Thoracic aorta (tissue), 2 donors: ENCODE measurements around the gene GPR3. TPM values are rescaled to one million over a fixed set of nuclear protein-coding genes. Genes with fewer than 3 reads are reported as not detected.

Experiments used
- ATAC-seq: fragments of 150-250 bp; one replicate; pipeline ENCODE4 v1.8.0; 2017; ENCODE audit warnings: low read depth; ENCODE audit not compliant: insufficient number of reproducible peaks, low FRiP score
- DNase-seq: peaks from one replicate; pipeline ENCODE4 v3.0.0-alpha.2; 2020; ENCODE audit warnings: low spot score
- H3K27ac ChIP-seq, 2 donors: fragments of 200-600 bp; sonication (generic); 1 replicate in 1 of 2; 2 replicates in 1 of 2; pipeline ENCODE4 v1.5.1; 2016; ENCODE audit warnings: mild to moderate bottlenecking in 2 of 2, moderate library complexity in 2 of 2
- H3K27me3 ChIP-seq: fragments of 200-600 bp; sonication (generic); replicated peaks from 2 replicates; pipeline ENCODE4 v1.6.0; 2016; ENCODE audit warnings: mild to moderate bottlenecking; ENCODE audit not compliant: insufficient read depth
- H3K36me3 ChIP-seq: fragments of 200-600 bp; sonication (generic); one replicate; pipeline ENCODE4 v1.5.1; 2016
- H3K4me1 ChIP-seq, 2 donors: fragments of 200-600 bp; sonication (generic); 1 replicate in 1 of 2; 2 replicates in 1 of 2; pipeline versions ENCODE4 v1.5.1 to v1.6.0; 2016; ENCODE audit warnings: low read depth in 2 of 2, mild to moderate bottlenecking in 1 of 2; ENCODE audit not compliant: control insufficient read depth in 1 of 2
- H3K4me3 ChIP-seq: fragments of 200-600 bp; sonication (generic); 2 replicates; pipeline ENCODE4 v1.5.1; 2016; ENCODE audit warnings: mild to moderate bottlenecking
- H3K9me3 ChIP-seq: fragments of 200-600 bp; sonication (generic); 2 replicates; pipeline ENCODE4 v1.5.1; 2016
- total RNA-seq, 2 donors: library from RNA; depleted of rRNA; stranded (reverse); fragments of >200 nt; gene quantifications; one replicate each; pipeline versions ENCODE4 v1.1.0 to v1.2.3, GENCODE V29; 2016
- TF ChIP-seq, protein P1 (sequence below): fragments of 200-600 bp; sonication (generic); IDR thresholded peaks from one replicate; pipeline ENCODE4 v1.5.1; 2019; ENCODE audit warnings: antibody characterized with exemption

The GPR3 gene
- total RNA-seq, 2 donors from 2014 or later = not detected

DNA sequence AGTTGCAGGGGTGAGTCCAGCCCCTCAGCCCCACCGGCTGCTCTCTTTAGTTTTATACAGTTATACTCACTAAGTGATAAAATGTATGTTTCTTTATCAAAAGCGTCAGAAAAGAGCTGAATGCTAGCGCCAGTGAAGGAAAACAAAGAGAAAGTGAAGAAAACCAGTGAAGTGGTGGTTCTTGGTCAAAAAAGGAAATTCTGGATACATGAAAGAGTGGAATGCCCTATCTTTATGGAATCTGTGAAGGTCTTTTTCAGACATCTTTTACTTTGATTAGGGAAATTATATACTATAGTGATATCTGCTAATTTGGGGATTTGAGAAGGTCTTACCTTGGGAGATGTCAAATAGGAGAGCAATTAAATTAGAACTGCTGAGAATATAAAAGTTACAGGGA, 41.3 kb downstream of the GPR3 start:
- Histone ChIP-seq H3K27ac (peak overlapping the region; percentile 52 to 80), H3K27me3 (no peaks in the 10 kb centered on the region), H3K9me3 (no peaks in the 10 kb centered on the region), H3K36me3 (no peaks in the 10 kb centered on the region), H3K4me1 (peaks cover 82 to 93% of the 10 kb centered on the region in 2 donors), H3K4me3 (no peak overlapping the region)
- ATAC-seq = no peak
- TF ChIP-seq, protein P1, sequence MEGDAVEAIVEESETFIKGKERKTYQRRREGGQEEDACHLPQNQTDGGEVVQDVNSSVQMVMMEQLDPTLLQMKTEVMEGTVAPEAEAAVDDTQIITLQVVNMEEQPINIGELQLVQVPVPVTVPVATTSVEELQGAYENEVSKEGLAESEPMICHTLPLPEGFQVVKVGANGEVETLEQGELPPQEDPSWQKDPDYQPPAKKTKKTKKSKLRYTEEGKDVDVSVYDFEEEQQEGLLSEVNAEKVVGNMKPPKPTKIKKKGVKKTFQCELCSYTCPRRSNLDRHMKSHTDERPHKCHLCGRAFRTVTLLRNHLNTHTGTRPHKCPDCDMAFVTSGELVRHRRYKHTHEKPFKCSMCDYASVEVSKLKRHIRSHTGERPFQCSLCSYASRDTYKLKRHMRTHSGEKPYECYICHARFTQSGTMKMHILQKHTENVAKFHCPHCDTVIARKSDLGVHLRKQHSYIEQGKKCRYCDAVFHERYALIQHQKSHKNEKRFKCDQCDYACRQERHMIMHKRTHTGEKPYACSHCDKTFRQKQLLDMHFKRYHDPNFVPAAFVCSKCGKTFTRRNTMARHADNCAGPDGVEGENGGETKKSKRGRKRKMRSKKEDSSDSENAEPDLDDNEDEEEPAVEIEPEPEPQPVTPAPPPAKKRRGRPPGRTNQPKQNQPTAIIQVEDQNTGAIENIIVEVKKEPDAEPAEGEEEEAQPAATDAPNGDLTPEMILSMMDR = no peak
- no peak for DNase-seq

DNA sequence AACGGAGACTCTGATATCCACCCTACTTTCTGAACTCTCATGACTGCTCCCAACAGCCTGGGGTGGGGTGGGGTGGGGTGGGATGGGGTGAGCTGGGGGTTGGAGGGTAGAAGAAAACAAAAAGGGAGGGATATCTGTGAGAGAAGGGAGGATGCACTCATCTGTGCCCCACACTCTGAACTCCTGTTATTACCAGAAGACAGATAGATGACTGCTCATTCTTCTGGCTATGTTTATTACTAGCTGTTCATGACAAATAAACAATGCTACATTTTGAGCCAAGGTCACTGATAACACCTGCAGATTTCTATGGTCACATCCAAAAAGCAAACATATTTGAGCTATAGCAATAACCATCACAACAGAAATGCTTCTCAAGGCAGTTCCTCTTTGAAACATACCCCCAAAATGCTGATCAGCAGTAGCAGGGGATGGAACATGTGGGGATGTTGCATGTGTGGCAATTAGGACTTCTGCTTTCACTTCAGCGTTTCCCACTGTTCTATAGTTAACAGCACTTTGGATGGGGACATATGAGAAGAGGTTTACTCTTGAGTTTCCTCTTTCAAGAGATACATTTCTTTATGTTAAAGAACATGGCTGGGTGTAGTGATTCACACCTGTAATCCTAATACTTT, 43.3 kb downstream of the GPR3 start:
- H3K9me3 ChIP-seq = no peaks in the 10 kb centered on the region

GRCh38 chr1:27436204-27437159, 44.1 kb downstream of the GPR3 start:
- TF ChIP-seq, protein P1 = no peak
- Histone ChIP-seq H3K9me3 (no peaks in the 10 kb centered on the region), H3K4me1 (peaks cover 60 to 73% of the 10 kb centered on the region in 2 donors), H3K4me3 (peak overlapping the region; percentile 50), H3K27me3 (no peaks in the 10 kb centered on the region), H3K36me3 (peaks cover 5% of the 10 kb centered on the region), H3K27ac (peak overlapping the region; percentile 66 to 80)
- ATAC-seq (peak; percentile 50), DNase-seq (no peak)

More for the DNA sequence above, 43.3 kb downstream of the GPR3 start:
- Histone ChIP-seq H3K4me3 (peak overlapping the region; percentile 50), H3K27ac (peak overlapping the region; percentile 66 to 80), H3K4me1 (peaks cover 68 to 80% of the 10 kb centered on the region in 2 donors), H3K36me3 (no peaks in the 10 kb centered on the region), H3K27me3 (no peaks in the 10 kb centered on the region)
- ATAC-seq (no peak), DNase-seq (no peak)
- TF ChIP-seq, protein P1 = no peak

DNA sequence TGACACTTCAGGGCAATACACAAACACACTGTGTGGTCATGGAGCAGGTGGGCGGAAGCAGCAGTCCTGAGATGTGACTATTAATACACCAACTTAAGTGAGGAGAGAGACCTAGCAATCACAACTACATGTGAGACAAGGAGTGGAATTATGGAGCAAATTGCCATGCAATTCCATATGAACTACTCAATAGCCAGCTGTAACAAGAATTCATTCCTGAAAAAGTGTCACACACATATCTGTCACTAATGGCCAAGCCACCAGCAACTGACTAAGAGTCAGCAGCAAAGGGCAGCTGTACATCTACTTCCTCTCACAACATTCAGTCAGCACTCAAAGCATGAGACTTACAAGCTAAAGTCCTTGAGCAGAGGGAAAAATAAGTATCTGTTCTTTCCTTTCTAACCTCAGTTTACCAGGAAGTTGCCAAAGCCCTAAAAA, 46.2 kb downstream of the GPR3 start:
- H3K27me3 ChIP-seq = no peaks in the 10 kb centered on the region
- peaks cover 49 to 55% of the 10 kb centered on the region in 2 donors for H3K4me1 ChIP-seq
- TF ChIP-seq, protein P1 = no peak
- no peaks in the 10 kb centered on the region for H3K9me3 ChIP-seq
- ATAC-seq = no peak
- H3K27ac ChIP-seq = no peak overlapping the region
- no peak overlapping the region for H3K4me3 ChIP-seq
- DNase-seq = no peak
- H3K36me3 ChIP-seq = peaks cover 5% of the 10 kb centered on the region

- Histone ChIP-seq H3K9me3 (no peaks in the 10 kb centered on the region), H3K36me3 (peaks cover 5% of the 10 kb centered on the region), H3K27ac (no peak overlapping the region), H3K4me3 (no peak overlapping the region), H3K4me1 (peaks cover 44 to 50% of the 10 kb centered on the region in 2 donors), H3K27me3 (no peaks in the 10 kb centered on the region)
- ATAC-seq = no peak
- TF ChIP-seq, protein P1 = no peak
- no peak for DNase-seq
Measured at GRCh38 chr1:27439150-27439549, 46.7 kb downstream of the GPR3 start.
